Nephron (organoid): ENCODE results near the gene TNFAIP1.
A peak's percentile ranks its signal among the peaks of the same experiment; 100 is the strongest.

Source experiments
- H3K27ac Mint-ChIP-seq, 3 experiments: 2 replicates each; pipeline ENCODE4 v1.8.0; 2020; ENCODE audit warnings: mixed read lengths in 3 of 3, mild to moderate bottlenecking in 2 of 3, moderate library complexity in 1 of 3
- H3K27me3 Mint-ChIP-seq: 2 replicates; pipeline ENCODE4 v1.8.0; 2021; ENCODE audit warnings: low read depth, mild to moderate bottlenecking, moderate library complexity, mixed read lengths
- H3K36me3 Mint-ChIP-seq: 2 replicates; pipeline ENCODE4 v1.8.0; 2020; ENCODE audit warnings: low read depth, mixed read lengths
- H3K4me1 Mint-ChIP-seq: 2 replicates; pipeline ENCODE4 v1.8.0; 2020; ENCODE audit warnings: mixed read lengths
- H3K4me3 Mint-ChIP-seq, 3 experiments: 2 replicates each; pipeline ENCODE4 v1.8.0; 2020; ENCODE audit warnings: mild to moderate bottlenecking in 3 of 3, mixed read lengths in 3 of 3, moderate library complexity in 2 of 3
- H3K9me3 Mint-ChIP-seq: 2 replicates; pipeline ENCODE4 v1.8.0; 2020; ENCODE audit warnings: mixed read lengths
- CTCF ChIP-seq, 3 experiments: fragments of 200-600 bp; sonication (generic); IDR thresholded peaks; one replicate each; pipeline ENCODE4 v1.5.0; 2021; ENCODE audit warnings: antibody characterized with exemption in 3 of 3; ENCODE audit not compliant: unreplicated experiment in 3 of 3

The TNFAIP1 gene

GRCh38 chr17:28385037-28385400, 49.5 kb downstream of the TNFAIP1 start:
- peaks cover 37% of the 10 kb centered on the region for H3K36me3 Mint-ChIP-seq
- H3K27me3 Mint-ChIP-seq, result peaks cover 60% of the 10 kb centered on the region
- no peaks in the 10 kb centered on the region for H3K9me3 Mint-ChIP-seq
- H3K4me1 Mint-ChIP-seq, result no peaks in the 10 kb centered on the region
- no peak overlapping the region for H3K27ac Mint-ChIP-seq
- TF ChIP-seq CTCF (IDR thresholded peaks at IDR 0.05; ENCODE audit: unreplicated experiment in 3 of 3), result no peak
- H3K4me3 Mint-ChIP-seq, result peak overlapping the region; percentile 54 to 66 (median 63)

- no peaks in the 10 kb centered on the region for H3K4me1 Mint-ChIP-seq
- no peaks in the 10 kb centered on the region for H3K9me3 Mint-ChIP-seq
- H3K36me3 Mint-ChIP-seq, result peaks cover 37% of the 10 kb centered on the region
- H3K4me3 Mint-ChIP-seq, result no peak overlapping the region
- peaks cover 56% of the 10 kb centered on the region for H3K27me3 Mint-ChIP-seq
- H3K27ac Mint-ChIP-seq, result no peak overlapping the region
- TF ChIP-seq CTCF (IDR thresholded peaks at IDR 0.05; ENCODE audit: unreplicated experiment in 3 of 3), result no peak
Measured at GRCh38 chr17:28385406-28385805, 49.8 kb downstream of the TNFAIP1 start.

- Mint-ChIP-seq H3K27me3 (peaks cover 47% of the 10 kb centered on the region), H3K4me3 (no peak overlapping the region), H3K4me1 (no peaks in the 10 kb centered on the region), H3K9me3 (no peaks in the 10 kb centered on the region), H3K27ac (no peak overlapping the region), H3K36me3 (peaks cover 46% of the 10 kb centered on the region)
- no peak for TF ChIP-seq CTCF (IDR thresholded peaks at IDR 0.05; ENCODE audit: unreplicated experiment in 3 of 3)
Measured at GRCh38 chr17:28386391-28386790, 50.8 kb downstream of the TNFAIP1 start.

- no peak for TF ChIP-seq CTCF (IDR thresholded peaks at IDR 0.05; ENCODE audit: unreplicated experiment in 3 of 3)
- Mint-ChIP-seq H3K4me3 (no peak overlapping the region), H3K9me3 (no peaks in the 10 kb centered on the region), H3K36me3 (peaks cover 38% of the 10 kb centered on the region), H3K27ac (no peak overlapping the region), H3K4me1 (no peaks in the 10 kb centered on the region), H3K27me3 (peaks cover 31% of the 10 kb centered on the region)
Measured at GRCh38 chr17:28388106-28388505, 52.5 kb downstream of the TNFAIP1 start.

GRCh38 chr17:28390141-28390540, 54.6 kb downstream of the TNFAIP1 start:
- Mint-ChIP-seq H3K4me3 (no peak overlapping the region), H3K4me1 (no peaks in the 10 kb centered on the region)
- TF ChIP-seq CTCF (IDR thresholded peaks at IDR 0.05; ENCODE audit: unreplicated experiment in 3 of 3), result no peak

GRCh38 chr17:28390563-28390962, 55.0 kb downstream of the TNFAIP1 start:
- peaks cover 40% of the 10 kb centered on the region for H3K36me3 Mint-ChIP-seq
- no peaks in the 10 kb centered on the region for H3K4me1 Mint-ChIP-seq
- peaks cover 6% of the 10 kb centered on the region for H3K27me3 Mint-ChIP-seq
- H3K4me3 Mint-ChIP-seq, result no peak overlapping the region
- no peaks in the 10 kb centered on the region for H3K9me3 Mint-ChIP-seq
- no peak for TF ChIP-seq CTCF (IDR thresholded peaks at IDR 0.05; ENCODE audit: unreplicated experiment in 3 of 3)
- H3K27ac Mint-ChIP-seq, result no peak overlapping the region

More at GRCh38 chr17:28390141-28390540, 54.6 kb downstream of the TNFAIP1 start:
- Mint-ChIP-seq H3K27ac (no peak overlapping the region), H3K9me3 (no peaks in the 10 kb centered on the region), H3K36me3 (peaks cover 40% of the 10 kb centered on the region), H3K27me3 (peaks cover 10% of the 10 kb centered on the region)
